A673 (cell line): ENCODE measurements around the gene ASAP2. TPM values are rescaled to one million over a fixed set of nuclear protein-coding genes. Genes with fewer than 3 reads are reported as not detected.

Source experiments
- BruUV-seq: library from RNA; stranded (reverse); fragments of 400-500 nt; replicated peaks from 2 replicates; lab custom pipeline; 2021; lab: Mats Ljungman, UMichigan
- CTCF ChIA-PET: fragments of 300-600 bp; sonication (Branson Sonifier 250); formaldehyde crosslinking; loops from one replicate; lab custom pipeline; 2022; ENCODE audit warnings: antibody characterized with exemption; lab: Charles Lee
- POLR2A ChIA-PET: fragments of 300-600 bp; sonication (Branson Sonifier 250); formaldehyde crosslinking; loops from one replicate; lab custom pipeline; 2022; ENCODE audit warnings: antibody characterized with exemption; ENCODE audit not compliant: low non-redundant PET; lab: Charles Lee
- DNase-seq: peaks from one replicate; pipeline ENCODE4 v3.0.0-alpha.2; 2015; ENCODE audit warnings: low spot score
- H3K27ac ChIP-seq: fragments of 200-600 bp; sonication (generic); 2 replicates; pipeline ENCODE4 v1.5.1; 2016; ENCODE audit warnings: mixed run types, low read depth, mild to moderate bottlenecking, mixed read lengths, antibody characterized with exemption, low read length; ENCODE audit not compliant: poor library complexity, severe bottlenecking
- H3K27me3 ChIP-seq: fragments of 200-600 bp; sonication (generic); replicated peaks from 2 replicates; pipeline ENCODE4 v1.6.1; 2017; ENCODE audit warnings: mixed run types, low read depth, mild to moderate bottlenecking, mixed read lengths, antibody characterized with exemption, low read length; ENCODE audit not compliant: insufficient read depth, poor library complexity
- H3K36me3 ChIP-seq: fragments of 200-600 bp; sonication (generic); 2 replicates; pipeline ENCODE4 v1.6.1; 2016; ENCODE audit warnings: mixed run types, mild to moderate bottlenecking, mixed read lengths, antibody characterized with exemption, low read length; ENCODE audit not compliant: insufficient read depth, poor library complexity, severe bottlenecking
- H3K4me1 ChIP-seq: fragments of 200-600 bp; sonication (generic); 2 replicates; pipeline ENCODE4 v1.6.1; 2017; ENCODE audit warnings: mixed run types, mild to moderate bottlenecking, mixed read lengths, antibody characterized with exemption, low read length; ENCODE audit not compliant: insufficient read depth, poor library complexity, severe bottlenecking
- H3K4me3 ChIP-seq: fragments of 200-600 bp; sonication (generic); 2 replicates; pipeline ENCODE4 v1.5.1; 2016; ENCODE audit warnings: low read depth, mixed run types, mild to moderate bottlenecking, mixed read lengths, low read length; ENCODE audit not compliant: poor library complexity, severe bottlenecking
- H3K9me3 ChIP-seq: fragments of 200-600 bp; sonication (generic); 2 replicates; pipeline ENCODE4 v1.6.1; 2016; ENCODE audit warnings: mixed run types, low read depth, mild to moderate bottlenecking, mixed read lengths, antibody characterized with exemption, low read length; ENCODE audit not compliant: poor library complexity, severe bottlenecking
- EZH2 ChIP-seq: fragments of 200-600 bp; sonication (generic); IDR thresholded peaks from 2 replicates; pipeline ENCODE4 v1.6.1; 2017; ENCODE audit warnings: borderline replicate concordance, low read depth, mild to moderate bottlenecking, mixed read lengths, antibody characterized with exemption, low read length; ENCODE audit not compliant: poor library complexity, severe bottlenecking
- intact Hi-C: fragments of 100-400 bp; cut with micrococcal nuclease; formaldehyde crosslinking; loops from one replicate; pipeline ENCODE4 v1.10.0; 2022; ENCODE audit not compliant: unreplicated experiment
- total RNA-seq: library from RNA; stranded (reverse); gene quantifications from 2 replicates; pipeline ENCODE4 v1.2.3, GENCODE V29; 2021
- TF ChIP-seq, protein P1 (sequence below): fragments of 300-800, 200-600 bp; sonication (generic); conservative IDR thresholded peaks from 2 replicates; pipeline ENCODE4 v1.5.1; 2017; ENCODE audit warnings: low read depth, mild to moderate bottlenecking, antibody characterized with exemption, low read length, moderate library complexity, mixed read lengths

Gene ASAP2
- total RNA-seq, 1 experiment from 2014 or later: 46.8 TPM

DNA sequence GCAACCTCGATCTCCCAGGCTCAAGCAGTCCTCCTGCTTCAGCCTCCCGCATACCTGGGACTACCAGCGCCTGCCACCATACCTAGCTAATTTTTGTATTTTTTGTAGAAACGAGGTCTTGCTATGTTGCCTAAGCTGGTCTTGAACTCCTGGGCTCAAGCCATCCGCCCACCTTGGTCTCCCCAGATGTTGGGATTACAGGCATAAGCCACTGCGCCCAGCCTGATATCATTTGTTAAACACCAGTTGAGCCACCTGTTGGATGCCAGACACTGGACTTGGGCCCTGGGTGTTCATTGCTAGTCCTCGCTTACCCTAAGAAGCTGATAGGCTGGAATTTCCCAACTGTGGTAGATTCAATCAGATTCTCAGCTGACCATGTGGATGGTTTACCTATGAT, 136.9 kb downstream of the ASAP2 start:
- CTCF ChIA-PET: interaction anchor here (0.5 kb wide), 1 partner anchor 57 kb away, joined by 3 read pairs; no protein-coding TSS in a partner anchor
- POLR2A ChIA-PET: no interaction called here
- no peak overlapping the region for H3K27ac ChIP-seq
- BruUV-seq: no TSS peak
- H3K9me3 ChIP-seq: no peaks in the 10 kb centered on the region
- no peak for DNase-seq
- H3K36me3 ChIP-seq: peaks cover 8% of the 10 kb centered on the region
- H3K4me1 ChIP-seq: no peaks in the 10 kb centered on the region
- no peaks in the 10 kb centered on the region for H3K27me3 ChIP-seq
- intact Hi-C loops: no loop called here
- TF ChIP-seq, protein P1, sequence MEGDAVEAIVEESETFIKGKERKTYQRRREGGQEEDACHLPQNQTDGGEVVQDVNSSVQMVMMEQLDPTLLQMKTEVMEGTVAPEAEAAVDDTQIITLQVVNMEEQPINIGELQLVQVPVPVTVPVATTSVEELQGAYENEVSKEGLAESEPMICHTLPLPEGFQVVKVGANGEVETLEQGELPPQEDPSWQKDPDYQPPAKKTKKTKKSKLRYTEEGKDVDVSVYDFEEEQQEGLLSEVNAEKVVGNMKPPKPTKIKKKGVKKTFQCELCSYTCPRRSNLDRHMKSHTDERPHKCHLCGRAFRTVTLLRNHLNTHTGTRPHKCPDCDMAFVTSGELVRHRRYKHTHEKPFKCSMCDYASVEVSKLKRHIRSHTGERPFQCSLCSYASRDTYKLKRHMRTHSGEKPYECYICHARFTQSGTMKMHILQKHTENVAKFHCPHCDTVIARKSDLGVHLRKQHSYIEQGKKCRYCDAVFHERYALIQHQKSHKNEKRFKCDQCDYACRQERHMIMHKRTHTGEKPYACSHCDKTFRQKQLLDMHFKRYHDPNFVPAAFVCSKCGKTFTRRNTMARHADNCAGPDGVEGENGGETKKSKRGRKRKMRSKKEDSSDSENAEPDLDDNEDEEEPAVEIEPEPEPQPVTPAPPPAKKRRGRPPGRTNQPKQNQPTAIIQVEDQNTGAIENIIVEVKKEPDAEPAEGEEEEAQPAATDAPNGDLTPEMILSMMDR: no peak
- no peak for TF ChIP-seq EZH2
- no peak overlapping the region for H3K4me3 ChIP-seq

DNA sequence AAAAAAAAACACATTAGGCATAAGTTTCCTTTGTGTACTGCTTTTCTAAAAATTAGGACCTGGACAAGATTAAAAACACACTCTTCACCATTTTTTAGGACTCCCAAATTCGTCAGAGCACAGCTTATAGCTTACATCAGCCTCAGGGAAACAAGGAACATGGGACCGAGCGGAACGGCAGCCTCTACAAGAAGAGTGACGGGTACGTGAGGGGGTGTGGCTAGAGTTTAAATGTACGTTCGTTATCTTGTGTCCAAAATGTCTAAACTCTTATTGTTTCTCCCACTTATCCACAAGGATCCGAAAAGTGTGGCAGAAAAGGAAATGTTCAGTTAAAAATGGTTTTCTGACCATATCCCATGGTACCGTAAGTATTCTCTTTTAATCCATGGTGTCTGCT, 137.8 kb downstream of the ASAP2 start:
- intact Hi-C loops: no loop called here
- ChIA-PET CTCF (no interaction called here), POLR2A (no interaction called here)
- no peaks in the 10 kb centered on the region for H3K4me1 ChIP-seq
- DNase-seq: no peak
- H3K27me3 ChIP-seq: no peaks in the 10 kb centered on the region
- BruUV-seq: no TSS peak
- no peak overlapping the region for H3K4me3 ChIP-seq
- H3K9me3 ChIP-seq: no peaks in the 10 kb centered on the region
- TF ChIP-seq, protein P1: no peak
- no peak overlapping the region for H3K27ac ChIP-seq
- peaks cover 8% of the 10 kb centered on the region for H3K36me3 ChIP-seq

DNA sequence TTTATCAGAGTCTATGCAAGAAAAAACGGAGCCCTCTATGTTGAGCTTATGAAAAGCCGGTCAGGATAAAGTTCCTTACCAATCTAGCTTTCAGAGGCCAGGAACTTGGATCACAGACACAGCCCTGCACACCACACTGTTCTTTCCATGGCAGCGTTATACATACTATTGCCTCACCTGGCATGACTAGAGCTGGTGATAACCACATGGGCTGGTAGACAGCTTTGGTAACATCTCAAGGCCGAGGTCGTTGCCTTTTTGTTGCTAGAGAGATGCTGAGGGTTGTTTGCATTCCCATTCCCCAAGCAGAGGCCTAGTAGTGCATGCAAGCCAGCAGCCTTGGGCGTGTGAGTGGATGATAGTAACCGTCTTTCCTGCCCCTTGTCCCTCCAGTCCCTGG, 138.7 kb downstream of the ASAP2 start:
- DNase-seq: no peak
- H3K36me3 ChIP-seq: peaks cover 11% of the 10 kb centered on the region

DNA sequence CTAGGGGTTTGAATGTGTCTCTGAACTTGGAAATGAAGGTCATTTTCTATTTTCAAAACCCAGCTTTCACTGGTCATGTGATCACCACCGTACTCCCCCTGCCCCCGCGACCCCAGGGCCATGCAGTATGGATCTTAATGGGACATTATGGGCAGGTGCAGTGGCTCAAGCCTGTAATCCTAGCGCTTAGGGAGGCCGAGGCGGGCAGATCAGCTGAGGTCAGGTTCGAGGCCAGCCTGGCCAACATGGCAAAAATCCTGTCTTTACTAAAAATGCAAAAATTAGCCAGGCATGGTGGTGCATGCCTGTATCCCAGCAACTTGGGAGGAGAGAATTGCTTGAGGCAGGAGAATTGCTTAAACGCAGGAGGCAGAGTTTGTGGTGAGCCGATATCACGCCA, 139.4 kb downstream of the ASAP2 start:
- CTCF ChIA-PET: no interaction called here
- H3K36me3 ChIP-seq: peaks cover 13% of the 10 kb centered on the region
- no peak overlapping the region for H3K4me3 ChIP-seq
- no peak overlapping the region for H3K27ac ChIP-seq
- intact Hi-C loops: no loop called here
- POLR2A ChIA-PET: no interaction called here
- no peaks in the 10 kb centered on the region for H3K4me1 ChIP-seq
- H3K9me3 ChIP-seq: no peaks in the 10 kb centered on the region
- no peaks in the 10 kb centered on the region for H3K27me3 ChIP-seq
- DNase-seq: no peak
- TF ChIP-seq EZH2: no peak
- TF ChIP-seq, protein P1: no peak
- no TSS peak for BruUV-seq

More for the DNA sequence above, 138.7 kb downstream of the ASAP2 start:
- Histone ChIP-seq H3K4me3 (no peak overlapping the region), H3K27ac (no peak overlapping the region), H3K9me3 (no peaks in the 10 kb centered on the region), H3K4me1 (no peaks in the 10 kb centered on the region), H3K27me3 (no peaks in the 10 kb centered on the region)
- no TSS peak for BruUV-seq
- no peak for TF ChIP-seq EZH2
- ChIA-PET CTCF (no interaction called here), POLR2A (no interaction called here)
- intact Hi-C loops: no loop called here
